ENCODE measurements around the gene MRPL38.
A peak's percentile ranks its signal among the peaks of the same experiment; 100 is the strongest.

GRCh38 chr17:75854881-75855309 is 49.8 kb downstream of the MRPL38 start:
- TF ChIP-seq HDAC2 (IDR thresholded peaks at IDR 0.05; ENCODE audit: borderline replicate concordance in 1 of 2, low read depth in 2 of 2, low read length in 2 of 2) (0 out of 4 replicates have a peak, but pooled peaks of 1 of the 2 experiments have one; percentile 23), PHF8 (conservative IDR thresholded peaks at IDR 0.05; ENCODE audit: low read depth, low read length) (no peak; the same call in 1 of the 2 replicates), POLR2A (IDR thresholded peaks at IDR 0.05; ENCODE audit: control extremely low read depth in 1 of 2, low read depth in 2 of 2, low read length in 2 of 2) (no peak), SP1 (IDR thresholded peaks at IDR 0.05; ENCODE audit: low read depth, low read length) (no peak)
- TF ChIP-seq, protein P1, sequence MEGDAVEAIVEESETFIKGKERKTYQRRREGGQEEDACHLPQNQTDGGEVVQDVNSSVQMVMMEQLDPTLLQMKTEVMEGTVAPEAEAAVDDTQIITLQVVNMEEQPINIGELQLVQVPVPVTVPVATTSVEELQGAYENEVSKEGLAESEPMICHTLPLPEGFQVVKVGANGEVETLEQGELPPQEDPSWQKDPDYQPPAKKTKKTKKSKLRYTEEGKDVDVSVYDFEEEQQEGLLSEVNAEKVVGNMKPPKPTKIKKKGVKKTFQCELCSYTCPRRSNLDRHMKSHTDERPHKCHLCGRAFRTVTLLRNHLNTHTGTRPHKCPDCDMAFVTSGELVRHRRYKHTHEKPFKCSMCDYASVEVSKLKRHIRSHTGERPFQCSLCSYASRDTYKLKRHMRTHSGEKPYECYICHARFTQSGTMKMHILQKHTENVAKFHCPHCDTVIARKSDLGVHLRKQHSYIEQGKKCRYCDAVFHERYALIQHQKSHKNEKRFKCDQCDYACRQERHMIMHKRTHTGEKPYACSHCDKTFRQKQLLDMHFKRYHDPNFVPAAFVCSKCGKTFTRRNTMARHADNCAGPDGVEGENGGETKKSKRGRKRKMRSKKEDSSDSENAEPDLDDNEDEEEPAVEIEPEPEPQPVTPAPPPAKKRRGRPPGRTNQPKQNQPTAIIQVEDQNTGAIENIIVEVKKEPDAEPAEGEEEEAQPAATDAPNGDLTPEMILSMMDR (IDR thresholded peaks at IDR 0.05; ENCODE audit: control extremely low read depth in 1 of 3, insufficient read depth in 1 of 3, low read depth in 1 of 3, low read length in 3 of 3), result peak in 1 of 3 experiments; percentile 1; a peak in 1 of 4 replicates
